HG03521 (cell line): ENCODE results near the gene DHRS7C.
"Not testable (repeated sequence)": the region's sequence is repeated elsewhere in the genome, so short reads cannot be mapped to it uniquely, and the experiment has no call there.

ENCODE experiments used
- ATAC-seq: cut with Tn5 transposase; IDR thresholded peaks from one replicate; pipeline ENCODE4 v1.9.1; 2021; ENCODE audit warnings: mild to moderate bottlenecking, moderate library complexity; ENCODE audit not compliant: unreplicated experiment

The DHRS7C gene

GRCh38 chr17:9810100-9810949 lies 18.9 kb upstream of the DHRS7C start:
- no peak for ATAC-seq

- ATAC-seq: no peak
These were observed 18.0 kb upstream of the DHRS7C start for GRCh38 chr17:9809409-9809808.

- no peak for ATAC-seq
These were observed 15.3 kb upstream of the DHRS7C start for GRCh38 chr17:9806699-9807098.

- ATAC-seq: no peak
These were observed 14.4 kb upstream of the DHRS7C start for GRCh38 chr17:9805769-9806168.

GRCh38 chr17:9802697-9803096 lies 11.3 kb upstream of the DHRS7C start:
- no peak for ATAC-seq

- no peak for ATAC-seq
These were observed 10.9 kb upstream of the DHRS7C start for GRCh38 chr17:9802294-9802693.

GRCh38 chr17:9801505-9801904 lies 10.1 kb upstream of the DHRS7C start:
- no peak for ATAC-seq

GRCh38 chr17:9798724-9799123 lies 7.3 kb upstream of the DHRS7C start:
- no peak for ATAC-seq

GRCh38 chr17:9798008-9798407 lies 6.6 kb upstream of the DHRS7C start:
- ATAC-seq: no peak

GRCh38 chr17:9792181-9792840 lies 919 bp upstream of the DHRS7C start:
- ATAC-seq: no peak

- no peak for ATAC-seq
These were observed 1.1 kb downstream of the DHRS7C start for GRCh38 chr17:9790316-9790715.

GRCh38 chr17:9788601-9789000 lies 2.8 kb downstream of the DHRS7C start:
- no peak for ATAC-seq

GRCh38 chr17:9784544-9784943 lies 6.8 kb downstream of the DHRS7C start:
- no peak for ATAC-seq

GRCh38 chr17:9783465-9783864 lies 7.9 kb downstream of the DHRS7C start:
- ATAC-seq: not testable (repeated sequence)

GRCh38 chr17:9783050-9783449 lies 8.3 kb downstream of the DHRS7C start:
- no peak for ATAC-seq

- no peak for ATAC-seq
These were observed 10.8 kb downstream of the DHRS7C start for GRCh38 chr17:9780552-9780951.

- no peak for ATAC-seq
These were observed 14.5 kb downstream of the DHRS7C start for GRCh38 chr17:9776911-9777310.

GRCh38 chr17:9772658-9773057 lies 18.7 kb downstream of the DHRS7C start:
- ATAC-seq: no peak

- ATAC-seq: no peak
These were observed 19.9 kb downstream of the DHRS7C start for GRCh38 chr17:9771465-9771864.

- ATAC-seq: no peak
These were observed 22.2 kb downstream of the DHRS7C start for GRCh38 chr17:9769036-9769695.

GRCh38 chr17:9768381-9768934 lies 22.9 kb downstream of the DHRS7C start:
- ATAC-seq: no peak
